A673 (cell line): Measurements from ENCODE around the gene ARID3B. TPM values are rescaled to one million over a fixed set of nuclear protein-coding genes. Genes with fewer than 3 reads are reported as not detected.

Experiments
- BruUV-seq: library from RNA; stranded (reverse); fragments of 400-500 nt; replicated peaks from 2 replicates; lab custom pipeline; 2021; lab: Mats Ljungman, UMichigan
- CTCF ChIA-PET: fragments of 300-600 bp; sonication (Branson Sonifier 250); formaldehyde crosslinking; loops from one replicate; lab custom pipeline; 2022; ENCODE audit warnings: antibody characterized with exemption; lab: Charles Lee
- POLR2A ChIA-PET: fragments of 300-600 bp; sonication (Branson Sonifier 250); formaldehyde crosslinking; loops from one replicate; lab custom pipeline; 2022; ENCODE audit warnings: antibody characterized with exemption; ENCODE audit not compliant: low non-redundant PET; lab: Charles Lee
- DNase-seq: peaks from one replicate; pipeline ENCODE4 v3.0.0-alpha.2; 2015; ENCODE audit warnings: low spot score
- H3K27ac ChIP-seq: fragments of 200-600 bp; sonication (generic); 2 replicates; pipeline ENCODE4 v1.5.1; 2016; ENCODE audit warnings: mixed run types, low read depth, mild to moderate bottlenecking, mixed read lengths, antibody characterized with exemption, low read length; ENCODE audit not compliant: poor library complexity, severe bottlenecking
- H3K27me3 ChIP-seq: fragments of 200-600 bp; sonication (generic); replicated peaks from 2 replicates; pipeline ENCODE4 v1.6.1; 2017; ENCODE audit warnings: mixed run types, low read depth, mild to moderate bottlenecking, mixed read lengths, antibody characterized with exemption, low read length; ENCODE audit not compliant: insufficient read depth, poor library complexity
- H3K36me3 ChIP-seq: fragments of 200-600 bp; sonication (generic); 2 replicates; pipeline ENCODE4 v1.6.1; 2016; ENCODE audit warnings: mixed run types, mild to moderate bottlenecking, mixed read lengths, antibody characterized with exemption, low read length; ENCODE audit not compliant: insufficient read depth, poor library complexity, severe bottlenecking
- H3K4me1 ChIP-seq: fragments of 200-600 bp; sonication (generic); 2 replicates; pipeline ENCODE4 v1.6.1; 2017; ENCODE audit warnings: mixed run types, mild to moderate bottlenecking, mixed read lengths, antibody characterized with exemption, low read length; ENCODE audit not compliant: insufficient read depth, poor library complexity, severe bottlenecking
- H3K4me3 ChIP-seq: fragments of 200-600 bp; sonication (generic); 2 replicates; pipeline ENCODE4 v1.5.1; 2016; ENCODE audit warnings: low read depth, mixed run types, mild to moderate bottlenecking, mixed read lengths, low read length; ENCODE audit not compliant: poor library complexity, severe bottlenecking
- H3K9me3 ChIP-seq: fragments of 200-600 bp; sonication (generic); 2 replicates; pipeline ENCODE4 v1.6.1; 2016; ENCODE audit warnings: mixed run types, low read depth, mild to moderate bottlenecking, mixed read lengths, antibody characterized with exemption, low read length; ENCODE audit not compliant: poor library complexity, severe bottlenecking
- CTCF ChIP-seq: fragments of 300-800, 200-600 bp; sonication (generic); conservative IDR thresholded peaks from 2 replicates; pipeline ENCODE4 v1.5.1; 2017; ENCODE audit warnings: low read depth, mild to moderate bottlenecking, antibody characterized with exemption, low read length, moderate library complexity, mixed read lengths
- EZH2 ChIP-seq: fragments of 200-600 bp; sonication (generic); IDR thresholded peaks from 2 replicates; pipeline ENCODE4 v1.6.1; 2017; ENCODE audit warnings: borderline replicate concordance, low read depth, mild to moderate bottlenecking, mixed read lengths, antibody characterized with exemption, low read length; ENCODE audit not compliant: poor library complexity, severe bottlenecking
- intact Hi-C: fragments of 100-400 bp; cut with micrococcal nuclease; formaldehyde crosslinking; loops from one replicate; pipeline ENCODE4 v1.10.0; 2022; ENCODE audit not compliant: unreplicated experiment
- total RNA-seq: library from RNA; stranded (reverse); gene quantifications from 2 replicates; pipeline ENCODE4 v1.2.3, GENCODE V29; 2021

The ARID3B gene
- total RNA-seq, 1 experiment from 2014 or later = 18.3 TPM

- POLR2A ChIA-PET = no interaction called here
- CTCF ChIA-PET = no interaction called here
- intact Hi-C loops = no loop called here
- no peak for DNase-seq
- no TSS peak for BruUV-seq
- Histone ChIP-seq H3K4me1 (peaks cover 10% of the 10 kb centered on the region), H3K27me3 (no peaks in the 10 kb centered on the region), H3K4me3 (no peak overlapping the region), H3K27ac (no peak overlapping the region), H3K9me3 (no peaks in the 10 kb centered on the region), H3K36me3 (no peaks in the 10 kb centered on the region)
- TF ChIP-seq EZH2 (no peak), CTCF (no peak)
Observed at GRCh38 chr15:74585857-74586256, 44.8 kb downstream of the ARID3B start.

- Histone ChIP-seq H3K4me1 (peaks cover 10% of the 10 kb centered on the region), H3K27ac (peak overlapping the region; percentile 29), H3K4me3 (no peak overlapping the region), H3K36me3 (peaks cover 4% of the 10 kb centered on the region), H3K27me3 (no peaks in the 10 kb centered on the region), H3K9me3 (no peaks in the 10 kb centered on the region)
- DNase-seq = no peak
- ChIA-PET CTCF (no interaction called here), POLR2A (no interaction called here)
- TF ChIP-seq CTCF = no peak
- TF ChIP-seq EZH2 = no peak
- BruUV-seq = no TSS peak
- intact Hi-C loops = no loop called here
Observed at GRCh38 chr15:74589826-74590225, 48.8 kb downstream of the ARID3B start.

- H3K9me3 ChIP-seq = no peaks in the 10 kb centered on the region
- ChIA-PET POLR2A (no interaction called here), CTCF (no interaction called here)
- no peak for DNase-seq
- H3K36me3 ChIP-seq = peaks cover 4% of the 10 kb centered on the region
- no TSS peak for BruUV-seq
- no peak overlapping the region for H3K4me3 ChIP-seq
- TF ChIP-seq CTCF = no peak
- TF ChIP-seq EZH2 = no peak
- H3K27ac ChIP-seq = no peak overlapping the region
- peaks cover 10% of the 10 kb centered on the region for H3K4me1 ChIP-seq
- intact Hi-C loops = no loop called here
- no peaks in the 10 kb centered on the region for H3K27me3 ChIP-seq
Observed at GRCh38 chr15:74592222-74592621, 51.2 kb downstream of the ARID3B start.
